B cell (primary cell): ENCODE data around the gene UPF3B. TPM values are rescaled to one million over a fixed set of nuclear protein-coding genes. Genes with fewer than 3 reads are reported as not detected.

Source experiments
- ATAC-seq: fragments of 200-7000 bp; cut with Tn5 transposase; one replicate; pipeline ENCODE4 v1.10.0; 2021; ENCODE audit warnings: low read depth, mild to moderate bottlenecking, moderate number of reproducible peaks, moderate library complexity
- CTCF ChIA-PET: fragments of 350-600 bp; sonication (Branson Sonifier 250); formaldehyde crosslinking; loops from one replicate; lab custom pipeline; 2021; ENCODE audit warnings: antibody characterized with exemption, inconsistent platforms; lab: Charles Lee
- POLR2A ChIA-PET: fragments of 350-600 bp; sonication (Branson Sonifier 250); formaldehyde crosslinking; loops from one replicate; lab custom pipeline; 2021; ENCODE audit warnings: antibody characterized with exemption; lab: Charles Lee
- DNase-seq: peaks from one replicate; pipeline ENCODE4 v3.0.0; 2013
- H2AFZ ChIP-seq: 2 replicates; pipeline ENCODE4 v1.6.1; 2012; ENCODE audit warnings: mild to moderate bottlenecking, low read depth, low read length; ENCODE audit not compliant: insufficient read depth, poor library complexity, severe bottlenecking
- H3K27ac ChIP-seq, 2 donors: 1 replicate in 1 of 2; 2 replicates in 1 of 2; pipeline ENCODE4 v1.5.1; 2012 to 2013; ENCODE audit warnings: low read length in 2 of 2, mild to moderate bottlenecking in 2 of 2, moderate library complexity in 1 of 2
- H3K27me3 ChIP-seq, 4 experiments: fragments of 200-600 bp in 1 of 4; sonication (generic) in 1 of 4; replicated peaks in 1 of 4; 1 replicate in 2 of 4; 2 replicates in 2 of 4; pipeline versions ENCODE4 v1.6.1 to v1.7.0; 2013 to 2016; ENCODE audit warnings: low read length in 3 of 4, mild to moderate bottlenecking in 2 of 4, mixed read lengths in 1 of 4, moderate library complexity in 1 of 4; ENCODE audit not compliant: insufficient read depth in 4 of 4, control insufficient read depth in 3 of 4; ENCODE audit errors: control extremely low read depth in 1 of 4
- H3K36me3 ChIP-seq, 2 experiments: replicated peaks in 1 of 2; 1 replicate in 1 of 2; 2 replicates in 1 of 2; pipeline versions ENCODE4 v1.6.1 to v1.7.1; 2013; ENCODE audit warnings: low read length in 1 of 2; ENCODE audit not compliant: insufficient read depth in 2 of 2, control insufficient read depth in 1 of 2; ENCODE audit errors: control extremely low read depth in 1 of 2, extremely low read depth in 1 of 2
- H3K4me1 ChIP-seq, 2 donors: fragments of 200-600 bp in 1 of 2; sonication (generic) in 1 of 2; 1 replicate in 1 of 2; 2 replicates in 1 of 2; pipeline versions ENCODE4 v1.5.1 to v1.6.1; 2013 to 2017; ENCODE audit warnings: low read length in 2 of 2; ENCODE audit not compliant: control insufficient read depth in 2 of 2, insufficient read depth in 2 of 2
- H3K4me2 ChIP-seq: replicated peaks from 2 replicates; pipeline ENCODE3; 2012; ENCODE audit warnings: mild to moderate bottlenecking, low read depth, low read length; ENCODE audit not compliant: poor library complexity, severe bottlenecking
- H3K4me3 ChIP-seq, 5 experiments: fragments of 200-600 bp in 1 of 5; sonication (generic) in 1 of 5; 1 replicate in 3 of 5; 2 replicates in 2 of 5; pipeline versions ENCODE4 v1.5.1 to v1.7.0; 2011 to 2016; ENCODE audit warnings: low read length in 4 of 5, mild to moderate bottlenecking in 4 of 5, low read depth in 2 of 5, control low read depth in 1 of 5, moderate library complexity in 1 of 5; ENCODE audit not compliant: insufficient read depth in 1 of 5; ENCODE audit errors: control extremely low read depth in 1 of 5, extremely low read depth in 1 of 5
- H3K79me2 ChIP-seq: fragments of 200-600 bp; sonication (generic); one replicate; pipeline ENCODE4 v1.6.0; 2016; ENCODE audit warnings: low read length; ENCODE audit not compliant: control insufficient read depth, insufficient read depth
- H3K9ac ChIP-seq: fragments of 200-600 bp; sonication (generic); 2 replicates; pipeline ENCODE4 v1.6.1; 2017; ENCODE audit warnings: mild to moderate bottlenecking, low read length, moderate library complexity
- H3K9me3 ChIP-seq, 3 donors: one replicate each; pipeline versions ENCODE4 v1.6.1 to v1.7.1; 2013; ENCODE audit warnings: low read length in 2 of 3; ENCODE audit not compliant: control insufficient read depth in 2 of 3, insufficient read depth in 1 of 3; ENCODE audit errors: control extremely low read depth in 1 of 3
- H4K20me1 ChIP-seq: 2 replicates; pipeline ENCODE4 v1.6.0; 2012; ENCODE audit warnings: mild to moderate bottlenecking, low read length; ENCODE audit not compliant: insufficient read depth, control insufficient read depth, poor library complexity, severe bottlenecking
- H3K27ac Mint-ChIP-seq: one replicate; pipeline ENCODE4 v1.8.0; 2021; ENCODE audit warnings: mixed read lengths
- H3K27me3 Mint-ChIP-seq: one replicate; pipeline ENCODE4 v1.8.0; 2021; ENCODE audit warnings: mixed read lengths
- H3K4me1 Mint-ChIP-seq: one replicate; pipeline ENCODE4 v1.8.0; 2021; ENCODE audit warnings: mixed read lengths
- H3K4me3 Mint-ChIP-seq: one replicate; pipeline ENCODE4 v1.8.0; 2021; ENCODE audit warnings: mixed read lengths
- H3K9me3 Mint-ChIP-seq: one replicate; pipeline ENCODE4 v1.8.0; 2022; ENCODE audit warnings: mixed read lengths; ENCODE audit not compliant: insufficient read depth
- CTCF ChIP-seq: fragments of 200-600 bp; IDR thresholded peaks from one replicate; pipeline ENCODE4 v1.8.0; 2022; ENCODE audit warnings: antibody characterized with exemption, mild to moderate bottlenecking
- EZH2 ChIP-seq: IDR thresholded peaks from 2 replicates; pipeline ENCODE4 v1.6.1; 2012; ENCODE audit warnings: borderline replicate concordance, low read depth, mild to moderate bottlenecking, moderate library complexity, low read length; ENCODE audit not compliant: insufficient read depth, poor library complexity, severe bottlenecking
- whole genome bisulfite sequencing: methylation state at CpG from one replicate; pipeline ENCODE4 v1.1.5; 2013; ENCODE audit warnings: missing lambda C conversion rate; ENCODE audit not compliant: insufficient coverage; 5-methylcytosine and 5-hydroxymethylcytosine counted together
- intact Hi-C: fragments of 100-400 bp; cut with micrococcal nuclease; formaldehyde crosslinking; loops from one replicate; pipeline ENCODE4 v1.10.0; 2022
- polyA plus RNA-seq: library from polyadenylated mRNA; depleted of rRNA; stranded (reverse); fragments of >200 nt; gene quantifications from 2 replicates; pipeline ENCODE4 v1.2.3, GENCODE V29; 2012
- total RNA-seq, 2 donors: library from RNA; stranded (reverse); fragments of 120-200 nt in 1 of 2; gene quantifications; 1 replicate in 1 of 2; 2 replicates in 1 of 2; pipeline versions ENCODE4 v1.2.3 to v1.2.4, GENCODE V29; 2013 to 2022

Gene UPF3B
- total and polyA plus RNA-seq, 2 donors (not counting 1 experiment from before 2014, with no cell fraction given), result 3.6 to 22.1 TPM

GRCh38 chrX:119802546-119802945 lies 50.2 kb downstream of the UPF3B start:
- Histone ChIP-seq H3K79me2 (no peaks in the 10 kb centered on the region), H2AFZ (no peak overlapping the region), H3K27me3 (no peaks in the 10 kb centered on the region), H3K27ac (no peak overlapping the region), H3K36me3 (no peaks in the 10 kb centered on the region), H3K4me2 (no peak overlapping the region), H3K4me1 (no peaks in the 10 kb centered on the region), H3K9me3 (no peaks in the 10 kb centered on the region), H3K4me3 (no peak overlapping the region), H3K9ac (no peak overlapping the region), H4K20me1 (no peaks in the 10 kb centered on the region)
- H3K27ac Mint-ChIP-seq, result no peak overlapping the region
- no peak for TF ChIP-seq CTCF
- TF ChIP-seq EZH2, result no peak
- H3K4me1 Mint-ChIP-seq, result no peaks in the 10 kb centered on the region
- ChIA-PET CTCF (no interaction called here), POLR2A (no interaction called here)
- no peaks in the 10 kb centered on the region for H3K9me3 Mint-ChIP-seq
- DNase-seq, result no peak
- 76% methylated on average over 5 of the region's 8 CpGs for WGBS
- no peaks in the 10 kb centered on the region for H3K27me3 Mint-ChIP-seq
- ATAC-seq, result no peak
- intact Hi-C loops, result no loop called here
- no peak overlapping the region for H3K4me3 Mint-ChIP-seq

GRCh38 chrX:119801253-119802221 lies 51.2 kb downstream of the UPF3B start:
- no peak overlapping the region for H3K27ac Mint-ChIP-seq
- H3K9me3 Mint-ChIP-seq, result no peaks in the 10 kb centered on the region
- H3K79me2 ChIP-seq, result no peaks in the 10 kb centered on the region
- H3K27me3 Mint-ChIP-seq, result no peaks in the 10 kb centered on the region
- no peak overlapping the region for H2AFZ ChIP-seq
- H3K4me2 ChIP-seq, result no peak overlapping the region
- TF ChIP-seq CTCF, result peak; percentile 17
- no peak for TF ChIP-seq EZH2
- no peaks in the 10 kb centered on the region for H4K20me1 ChIP-seq
- ATAC-seq (no peak), DNase-seq (no peak)
- ChIA-PET POLR2A (interaction anchor here (0.6 kb wide), 1 partner anchor 20 kb away, joined by 5 read pairs; no protein-coding TSS in a partner anchor), CTCF (no interaction called here)
- no peaks in the 10 kb centered on the region for H3K27me3 ChIP-seq
- H3K9me3 ChIP-seq, result no peaks in the 10 kb centered on the region
- no peak overlapping the region for H3K27ac ChIP-seq
- H3K4me1 ChIP-seq, result no peaks in the 10 kb centered on the region
- intact Hi-C loops, result no loop called here
- no peak overlapping the region for H3K9ac ChIP-seq
- no peak overlapping the region for H3K4me3 ChIP-seq
- no peaks in the 10 kb centered on the region for H3K4me1 Mint-ChIP-seq
- no peak overlapping the region for H3K4me3 Mint-ChIP-seq
- 100% methylated on average over 2 of the region's 2 CpGs for WGBS
- H3K36me3 ChIP-seq, result no peaks in the 10 kb centered on the region
